Measurements from ENCODE around the gene SBF2. TPM values are rescaled to one million over a fixed set of nuclear protein-coding genes. Genes with fewer than 3 reads are reported as not detected.
A peak's percentile ranks its signal among the peaks of the same experiment; 100 is the strongest.
"Not testable (repeated sequence)": the region's sequence is repeated elsewhere in the genome, so short reads cannot be mapped to it uniquely, and the experiment has no call there.

SBF2 gene
- total RNA-seq, 1 experiment from 2014 or later = 23.1 TPM

DNA sequence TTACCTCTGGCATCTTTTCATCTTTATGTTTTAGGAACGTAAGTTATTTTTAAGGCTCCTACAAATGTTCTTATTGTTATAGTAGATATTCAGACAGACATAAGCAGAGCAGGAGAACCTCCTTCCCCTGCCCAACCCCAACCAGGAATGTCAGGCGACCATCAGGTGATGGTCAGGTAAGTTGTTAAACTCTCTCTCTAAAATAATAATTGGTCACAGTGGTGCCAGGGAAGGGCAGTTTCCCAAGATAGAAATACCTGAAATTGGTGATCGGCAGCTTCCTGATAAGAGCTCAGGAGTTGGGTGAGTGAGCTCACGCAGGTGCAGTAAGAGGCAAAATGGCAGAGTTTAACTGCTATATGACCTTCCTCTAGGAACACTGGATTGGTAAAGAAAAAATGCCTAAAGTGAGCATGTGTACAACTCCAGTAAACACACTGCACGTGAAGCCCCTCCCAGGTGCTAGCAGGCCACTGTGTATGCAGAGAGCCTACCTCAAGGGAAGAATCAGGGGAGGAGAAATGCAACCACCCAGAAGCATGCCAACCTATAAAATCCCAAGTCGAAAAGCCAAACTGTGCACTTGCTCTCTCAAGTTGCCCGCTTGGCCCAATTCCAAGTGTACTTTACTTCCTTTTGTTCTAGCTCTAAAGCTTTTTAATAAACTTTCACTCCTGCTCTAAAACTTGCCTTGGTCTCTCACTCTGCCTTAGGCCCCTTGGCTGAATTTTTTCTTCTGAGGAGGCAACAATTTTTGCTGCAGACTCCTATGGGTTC is 273.9 kb downstream of the SBF2 start:
- no peak for DNase-seq (ENCODE audit: low read depth)

DNA sequence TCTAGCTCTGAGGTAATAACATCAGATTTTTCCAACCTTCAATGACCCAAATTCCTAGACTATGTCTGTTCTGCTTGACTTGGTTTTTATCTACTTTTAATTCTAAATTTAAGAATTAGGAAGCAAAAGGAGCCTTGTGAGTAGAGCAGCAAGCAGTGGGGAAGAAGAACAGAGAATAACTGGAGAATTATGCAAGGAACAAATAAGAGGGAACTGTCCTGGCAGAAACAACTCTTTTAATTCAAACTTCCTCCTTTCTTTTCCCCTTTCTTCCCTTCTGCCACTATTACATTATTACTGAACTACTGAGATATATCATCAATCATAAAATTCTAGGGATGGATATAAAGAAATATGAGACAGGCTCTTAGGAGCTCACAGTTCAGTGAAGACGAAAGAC is 276.1 kb downstream of the SBF2 start:
- DNase-seq (ENCODE audit: low read depth) = no peak

DNA sequence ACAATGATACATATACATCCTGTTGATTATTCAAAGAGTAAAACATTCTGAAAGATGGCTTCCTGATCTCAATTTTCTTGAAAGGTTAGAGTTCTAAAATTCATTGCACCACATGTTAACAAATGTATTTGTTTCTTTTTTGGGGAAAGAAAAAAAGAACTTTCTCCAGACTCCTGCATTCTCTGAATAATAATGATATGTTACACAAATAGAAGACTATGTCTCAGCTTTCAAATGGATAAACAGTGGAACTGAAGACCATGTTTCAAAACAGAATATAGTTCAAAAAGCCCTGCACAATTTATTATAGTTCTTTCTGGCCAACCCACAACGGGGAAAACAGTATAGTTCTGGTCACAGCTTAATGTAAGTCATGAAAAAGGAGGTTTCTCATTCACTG is 277.0 kb downstream of the SBF2 start:
- DNase-seq (ENCODE audit: low read depth) = no peak

DNA sequence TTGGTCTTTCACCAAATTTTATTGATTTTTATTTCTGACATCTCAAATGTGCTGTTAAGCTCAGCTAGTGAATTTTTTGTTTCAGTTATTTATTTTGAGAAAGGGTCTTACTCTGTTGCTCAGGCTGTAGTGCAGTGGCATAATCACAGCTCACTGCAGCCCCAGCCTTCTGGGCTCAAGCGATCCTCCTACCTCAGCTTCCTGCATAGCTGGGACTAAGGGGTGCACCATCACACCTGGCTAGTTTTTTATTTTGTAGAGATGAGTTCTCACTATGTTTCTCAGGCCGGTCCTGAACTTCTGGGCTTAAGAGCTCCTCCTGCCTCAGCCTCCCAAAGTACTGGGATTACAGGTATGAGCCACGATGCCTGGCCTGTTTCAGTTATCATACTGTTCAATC is 282.0 kb downstream of the SBF2 start:
- no peak for DNase-seq (ENCODE audit: low read depth)

DNA sequence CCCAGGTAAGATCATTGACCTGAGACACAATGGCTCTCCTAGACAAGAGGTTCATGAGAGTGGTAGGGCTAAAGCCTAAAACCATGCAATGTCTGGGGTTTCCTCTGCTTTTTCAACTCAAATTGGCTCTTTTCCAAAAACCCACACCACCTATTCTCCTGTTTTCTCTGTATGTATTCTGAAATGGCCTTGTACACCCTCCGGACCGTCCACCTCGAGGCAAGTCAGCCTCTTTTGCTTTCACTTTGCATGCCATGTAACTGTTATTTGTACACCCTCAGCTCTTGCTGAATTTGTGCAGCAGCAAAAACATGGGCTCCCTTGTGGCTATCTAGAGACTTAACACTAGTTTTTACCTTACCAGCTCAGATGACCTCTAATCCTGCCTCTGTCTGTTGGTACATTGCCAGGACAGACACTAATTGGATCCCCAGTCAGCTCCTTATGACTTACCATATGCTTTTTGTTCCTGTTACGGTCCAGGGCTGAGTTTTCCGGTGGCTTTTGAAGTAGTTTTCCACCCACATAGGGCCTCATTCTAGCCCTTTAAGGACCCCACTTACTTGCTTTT is 288.0 kb downstream of the SBF2 start:
- no peak for DNase-seq (ENCODE audit: low read depth)

DNA sequence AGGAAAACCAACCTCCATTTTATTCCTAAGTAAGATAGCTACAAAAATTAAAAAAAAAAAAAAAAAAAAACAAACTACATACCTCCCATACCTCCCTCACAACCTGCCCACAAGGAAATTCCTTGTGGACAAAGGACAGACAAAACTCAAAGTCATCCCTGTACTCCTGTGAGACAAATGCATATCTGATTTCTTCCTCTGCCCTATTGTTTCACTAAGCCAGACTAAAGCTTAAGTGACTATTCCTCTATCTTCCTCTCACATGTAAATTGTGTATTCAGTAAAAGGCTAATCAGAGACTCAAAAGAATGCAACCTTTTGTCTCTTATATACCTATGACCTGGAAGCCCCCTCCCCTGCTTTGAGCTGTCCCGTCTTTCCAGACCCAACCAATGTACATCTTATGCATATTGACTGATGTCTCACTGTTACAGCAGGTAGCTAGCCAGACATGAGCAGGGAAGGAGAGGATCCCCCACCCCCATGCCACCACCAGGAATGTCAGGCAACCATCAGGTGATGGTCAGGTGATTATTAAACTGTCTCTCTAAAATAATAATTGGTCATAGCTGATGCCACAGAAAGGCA is 289.4 kb downstream of the SBF2 start:
- peak; percentile 8 for DNase-seq (ENCODE audit: low read depth)

DNA sequence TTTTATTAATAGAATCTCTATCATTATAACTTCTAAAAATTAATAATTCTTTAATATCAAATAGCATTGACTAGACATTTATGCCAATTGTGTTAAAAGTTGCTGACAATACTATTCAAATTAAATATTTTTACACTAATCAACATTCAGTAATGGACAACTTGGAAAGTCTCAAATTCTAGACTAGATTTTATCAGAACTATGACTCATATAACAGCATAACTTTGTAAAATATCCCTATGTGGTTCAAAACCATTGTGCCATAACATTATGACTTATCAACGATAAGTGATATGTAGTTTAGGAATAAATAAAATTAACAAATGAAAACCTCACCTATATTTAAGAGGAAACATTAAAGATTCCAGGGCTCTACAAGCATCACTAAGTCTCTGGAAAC is 291.8 kb downstream of the SBF2 start:
- no peak for DNase-seq (ENCODE audit: low read depth)

DNA sequence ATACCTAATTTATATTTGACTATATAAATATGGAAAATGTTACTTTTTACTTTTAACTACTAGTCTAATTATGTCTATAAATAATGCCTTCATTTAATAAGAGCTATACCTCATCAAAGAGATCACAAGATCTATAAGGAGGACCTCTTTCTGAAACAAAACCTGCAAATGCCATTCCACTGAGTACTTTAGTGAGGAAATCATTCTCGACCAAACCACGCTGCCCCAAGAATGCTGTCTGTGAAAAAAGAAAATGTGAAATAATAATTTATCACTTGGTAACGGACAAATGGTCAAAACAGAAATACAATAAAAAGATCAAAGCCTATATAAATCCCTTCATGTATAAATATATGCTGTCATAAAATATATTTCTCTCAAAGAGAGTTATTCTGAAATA is 301.7 kb downstream of the SBF2 start:
- no peak for DNase-seq (ENCODE audit: low read depth)

DNA sequence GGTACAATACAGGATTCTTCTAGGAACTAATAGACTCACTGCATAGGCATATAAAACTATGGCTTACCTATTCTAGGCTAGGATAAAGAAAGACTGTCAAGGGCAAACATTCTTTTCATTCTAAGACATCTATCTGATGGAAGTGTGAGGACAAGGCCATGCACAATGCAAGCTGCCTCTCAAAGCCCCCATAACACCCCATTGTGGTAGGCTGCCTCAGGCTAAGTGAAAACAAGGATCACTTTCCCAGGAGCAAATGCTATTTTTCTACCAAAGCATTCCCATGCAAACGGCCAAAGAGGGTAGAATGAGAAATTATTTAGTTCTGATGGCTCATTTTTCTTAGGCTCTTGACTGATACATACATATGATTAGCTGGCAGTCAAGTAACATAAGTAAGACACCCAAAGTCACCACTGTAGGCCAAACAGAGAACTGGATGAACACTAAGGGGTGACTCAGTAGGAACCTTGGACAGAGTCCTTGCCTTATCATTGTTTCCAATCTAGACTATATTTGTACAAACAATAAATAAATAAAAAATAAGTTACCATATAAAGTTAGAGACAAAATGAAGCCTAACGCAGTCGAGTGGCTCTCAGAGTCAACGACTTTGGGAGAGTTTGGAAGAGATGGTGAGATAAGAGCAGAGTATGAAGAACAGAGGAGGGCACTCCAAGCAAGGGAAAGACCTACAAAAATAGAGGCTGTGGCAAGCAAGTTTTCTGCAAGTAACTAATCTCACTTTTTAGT is 303.6 kb downstream of the SBF2 start:
- no peak for DNase-seq (ENCODE audit: low read depth)

DNA sequence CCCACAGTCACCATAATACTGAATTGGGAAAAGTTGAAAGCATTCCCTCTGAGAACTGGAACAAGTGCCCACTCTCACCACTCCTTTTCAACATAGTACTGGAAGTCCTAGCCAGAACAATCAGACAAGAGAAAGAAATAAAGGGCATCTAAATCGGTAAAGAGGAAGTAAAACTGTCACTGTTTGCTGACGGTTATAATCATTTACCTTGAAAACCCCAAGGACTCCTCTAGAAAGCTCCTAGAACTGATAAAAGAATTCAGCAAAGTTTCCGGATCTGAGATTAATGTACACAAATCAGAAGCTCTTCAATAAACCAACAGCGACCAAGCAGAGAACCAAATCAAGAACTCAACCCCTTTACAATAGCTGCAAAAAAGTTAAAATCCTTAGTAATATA is 306.7 kb downstream of the SBF2 start:
- not testable (repeated sequence) for DNase-seq (ENCODE audit: low read depth)

DNA sequence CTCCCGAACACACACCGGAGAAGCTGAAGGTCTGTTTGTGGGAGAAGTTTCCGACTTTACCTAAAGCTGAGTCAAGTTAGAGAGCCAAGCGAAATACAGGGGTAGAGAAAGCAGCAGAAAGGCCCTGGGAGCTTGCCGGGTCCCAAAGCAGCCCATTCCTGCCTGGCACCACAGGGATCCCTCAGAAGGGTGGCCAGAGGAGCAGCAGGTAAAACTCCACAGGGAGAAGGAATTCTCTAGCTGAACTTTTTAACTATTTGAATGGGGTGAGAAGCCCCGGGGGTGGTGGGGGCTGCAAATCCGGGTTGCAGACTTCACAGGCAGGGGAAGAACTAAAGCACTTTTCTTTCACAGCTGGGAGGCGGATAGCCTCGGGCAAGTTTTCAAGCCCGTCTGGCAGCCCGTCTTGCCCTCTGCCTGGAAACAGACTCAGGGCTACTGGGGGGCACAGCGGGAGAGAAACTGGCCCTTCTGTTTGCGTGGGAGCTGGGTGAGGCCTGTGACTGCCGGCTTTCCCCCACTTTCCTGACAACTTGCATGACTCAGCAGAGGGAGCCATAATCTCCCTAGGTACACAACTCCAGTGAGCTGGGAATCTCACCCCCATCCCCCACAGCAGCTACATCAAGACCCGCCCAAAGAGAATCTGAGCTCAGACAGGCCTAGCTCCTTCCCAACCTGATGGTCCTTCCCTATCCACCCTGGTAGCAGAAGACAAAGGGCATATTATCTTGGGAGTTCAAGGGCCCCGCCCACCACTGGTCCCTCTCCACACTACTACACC is 311.0 kb downstream of the SBF2 start:
- peak; percentile 82 for DNase-seq (ENCODE audit: low read depth)

DNA sequence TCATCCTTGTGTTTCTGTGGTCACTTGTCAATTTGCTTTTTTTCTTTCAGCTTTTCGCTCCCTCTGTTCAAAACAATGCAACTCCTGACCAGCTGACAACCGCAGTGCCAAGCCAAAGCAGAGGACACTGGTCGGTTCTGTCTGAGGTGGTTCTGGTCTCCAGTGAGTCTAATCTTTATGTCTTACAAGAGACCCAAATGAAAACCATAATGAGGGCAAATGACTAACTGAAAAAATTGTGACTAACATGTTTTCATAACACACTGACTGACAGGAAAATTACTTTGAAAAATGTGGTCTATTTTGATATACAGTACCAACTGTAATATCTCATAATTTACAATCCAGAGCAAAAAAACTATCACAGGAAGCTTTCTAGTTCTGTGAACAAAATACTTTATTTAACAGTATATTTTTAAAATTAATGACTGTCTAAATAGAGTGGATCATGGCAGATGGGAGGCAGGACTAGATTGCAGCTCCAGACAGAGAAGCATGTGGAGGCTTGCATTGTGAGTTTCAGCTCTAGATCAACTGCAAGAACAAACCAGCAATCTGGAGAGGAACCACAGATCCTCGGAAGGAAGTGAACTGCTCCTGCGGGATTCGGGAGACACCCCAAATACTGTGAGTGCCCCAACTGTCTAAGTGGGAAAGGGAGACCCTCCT is 311.8 kb downstream of the SBF2 start:
- DNase-seq (ENCODE audit: low read depth) = peak; percentile 40

DNA sequence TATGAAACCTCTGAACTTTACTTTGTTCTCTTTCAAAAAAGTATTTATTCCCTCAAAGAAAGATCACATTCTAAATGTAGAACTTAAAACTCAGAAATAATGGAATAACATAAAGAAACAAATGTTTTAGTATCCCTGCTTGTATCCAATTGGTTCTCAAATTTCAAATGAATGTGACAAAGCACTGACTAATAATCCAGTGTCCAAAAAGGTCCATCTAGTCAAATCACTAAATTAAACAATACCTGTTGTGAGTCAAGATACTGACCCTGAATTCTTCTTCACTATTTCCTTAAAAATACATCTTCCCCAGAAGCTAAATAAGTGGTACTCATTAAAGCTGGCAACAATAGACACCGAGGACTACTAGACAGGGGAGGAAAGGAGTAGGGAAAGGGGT is 313.1 kb downstream of the SBF2 start:
- DNase-seq (ENCODE audit: low read depth) = no peak

DNA sequence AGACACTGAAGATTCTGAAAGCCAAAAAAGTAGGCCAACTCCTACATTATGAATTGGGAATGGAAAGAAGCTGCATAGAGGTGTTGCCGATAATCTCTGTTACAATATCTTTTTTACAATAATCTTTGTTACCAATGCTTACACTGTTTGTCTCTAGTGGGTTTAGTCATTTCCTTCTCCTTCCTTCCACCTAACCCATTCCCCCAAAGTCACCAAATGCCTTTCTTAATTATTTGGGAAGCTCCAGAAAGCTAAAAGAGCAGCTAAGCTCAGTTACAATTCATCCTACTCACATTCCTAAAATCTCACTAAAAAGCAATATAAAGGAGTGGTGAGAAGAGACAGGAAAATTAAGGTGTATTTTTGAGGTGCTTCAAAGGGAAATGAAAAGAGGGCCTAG is 316.5 kb downstream of the SBF2 start:
- DNase-seq (ENCODE audit: low read depth) = peak; percentile 25

DNA sequence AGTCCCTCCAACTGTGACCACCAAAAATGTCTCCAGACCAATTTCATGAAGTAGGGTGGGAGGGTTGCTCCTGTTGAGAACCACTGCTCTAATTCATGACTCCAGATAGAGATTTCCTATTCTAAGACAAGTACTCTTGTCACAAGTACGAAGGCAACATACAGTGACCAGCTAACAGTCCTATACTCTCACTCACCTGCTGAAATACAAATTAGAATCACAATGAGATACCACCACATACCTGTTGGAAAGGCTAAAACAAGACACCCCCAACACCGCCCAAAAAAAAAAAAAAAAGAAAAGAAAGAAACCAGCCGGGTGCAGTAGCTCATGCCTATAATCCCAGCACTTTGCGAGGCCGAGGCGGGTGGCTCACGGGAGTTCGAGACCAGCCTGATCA is 319.6 kb downstream of the SBF2 start:
- DNase-seq (ENCODE audit: low read depth) = no peak

DNA sequence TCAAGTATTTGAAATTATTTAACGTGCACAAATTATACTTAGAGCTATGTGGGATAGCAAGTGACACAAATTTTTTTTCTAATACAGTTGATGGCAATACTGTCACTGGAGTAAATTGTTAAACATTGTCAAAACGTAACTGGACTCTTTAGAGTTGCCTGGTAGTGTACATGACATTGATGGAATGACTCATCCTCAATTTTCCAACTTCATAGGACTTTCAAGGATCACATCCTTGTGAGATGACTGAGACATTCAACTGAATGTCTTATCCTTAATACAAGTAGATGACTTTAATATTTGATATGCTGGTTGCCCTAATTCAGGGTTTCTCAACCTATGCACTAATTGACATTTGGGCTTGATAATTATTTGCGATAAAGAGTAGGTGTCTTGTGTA is 320.1 kb downstream of the SBF2 start:
- DNase-seq (ENCODE audit: low read depth) = no peak

DNA sequence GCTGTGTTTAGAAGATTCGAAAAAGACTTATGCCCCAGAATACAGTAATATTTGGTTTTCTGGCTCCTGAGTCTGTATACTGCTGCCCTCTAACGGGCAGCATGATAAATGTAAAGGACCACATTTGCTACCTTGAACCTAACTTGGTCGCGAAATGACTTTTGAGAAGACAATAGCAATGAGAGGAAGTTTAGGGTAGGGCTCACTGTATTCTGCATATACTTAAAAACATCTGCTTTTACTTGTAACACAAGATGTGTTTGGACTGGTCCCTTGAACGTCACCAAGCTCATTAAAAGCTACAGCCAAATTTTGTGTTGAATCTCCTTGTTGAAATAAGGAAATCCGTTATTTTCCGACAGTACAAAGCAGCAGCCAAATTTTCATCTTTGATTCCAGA is 321.0 kb downstream of the SBF2 start:
- peak; percentile 43 for DNase-seq (ENCODE audit: low read depth)

DNA sequence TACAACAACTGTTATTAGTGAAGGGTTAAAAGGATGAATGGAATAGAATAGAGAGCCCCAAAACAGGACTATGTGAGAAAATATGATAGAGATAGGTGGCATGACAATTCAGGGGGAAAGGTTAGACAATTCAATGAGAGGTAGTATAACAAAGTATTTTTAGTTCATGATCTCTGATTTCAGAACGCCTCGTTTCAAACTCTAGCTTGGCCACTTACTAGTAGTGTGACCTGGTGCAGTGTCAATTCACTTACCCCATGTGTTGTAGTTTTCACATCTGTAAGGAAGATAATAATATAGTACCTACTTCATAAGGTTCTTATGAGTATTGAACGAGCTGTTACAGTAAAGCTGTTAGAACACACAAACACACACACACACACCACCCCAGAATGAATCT is 322.1 kb downstream of the SBF2 start:
- DNase-seq (ENCODE audit: low read depth) = no peak

DNA sequence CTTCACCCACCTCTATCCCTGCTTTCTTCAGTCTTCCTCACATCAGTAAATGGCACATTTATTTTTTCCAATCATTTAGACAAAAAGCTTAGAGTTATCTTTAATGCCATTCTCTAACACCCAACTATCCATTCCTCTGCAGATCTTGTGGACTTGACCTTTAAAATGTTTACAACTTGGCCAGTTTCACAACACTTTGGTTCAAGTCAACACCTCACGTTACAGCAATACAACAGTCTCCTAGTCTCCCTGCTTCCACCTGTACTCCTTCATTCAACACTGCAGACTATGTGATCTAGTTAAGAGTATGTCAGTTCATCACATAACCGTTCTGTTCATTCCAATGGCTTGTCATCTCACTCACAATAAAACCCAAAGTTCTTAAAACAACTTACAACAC is 325.0 kb downstream of the SBF2 start:
- no peak for DNase-seq (ENCODE audit: low read depth)

DNA sequence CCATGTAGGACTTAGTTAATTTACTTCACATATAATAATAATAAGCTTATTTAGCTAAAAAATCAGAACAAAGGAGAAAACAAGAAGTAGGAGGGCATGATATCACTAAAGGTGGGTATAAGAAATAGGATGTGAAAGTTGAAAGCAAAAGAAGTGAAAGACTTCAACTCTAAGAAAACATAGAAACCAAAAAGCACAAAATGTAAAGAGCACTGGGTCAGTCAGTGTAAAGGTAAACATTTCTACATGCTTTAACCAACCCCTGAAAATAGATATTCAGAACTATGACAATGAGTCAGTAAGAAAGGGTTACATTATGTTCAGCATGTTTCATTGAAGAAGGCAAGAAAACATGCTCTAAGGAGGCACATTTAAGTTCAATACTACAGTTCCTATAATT is 331.3 kb downstream of the SBF2 start:
- DNase-seq (ENCODE audit: low read depth) = no peak

DNA sequence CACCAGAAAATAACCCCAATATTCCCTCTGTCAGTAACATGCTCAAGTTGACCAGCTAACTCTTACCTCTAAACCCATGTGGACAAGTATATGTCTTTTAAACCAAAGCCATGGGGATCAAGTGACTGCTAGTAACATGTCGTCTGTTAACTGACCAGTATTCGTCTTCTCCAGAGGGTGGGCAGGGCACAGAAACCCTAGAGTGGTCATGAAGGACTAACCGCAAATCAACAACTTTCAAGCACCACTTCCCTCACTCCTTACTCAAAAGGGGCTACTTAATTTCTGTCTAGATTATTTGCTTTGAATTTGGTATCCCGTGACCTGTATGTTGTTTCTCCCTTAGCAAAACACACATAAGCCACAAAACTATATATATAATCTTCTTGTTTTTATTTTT is 336.9 kb downstream of the SBF2 start:
- no peak for DNase-seq (ENCODE audit: low read depth)

All from HT1080 (cell line).